Mesenteric fat pad (tissue), 1 donor: ENCODE data around the gene LARGE1. TPM values are rescaled to one million over a fixed set of nuclear protein-coding genes. Genes with fewer than 3 reads are reported as not detected.
A peak's percentile ranks its signal among the peaks of the same experiment; 100 is the strongest.

Experiments
- DNase-seq: peaks from one replicate; pipeline ENCODE4 v3.0.0-alpha.2; 2020; ENCODE audit warnings: low spot score
- total RNA-seq: library from RNA; stranded (reverse); fragmentation: NEBNext Ultra II Directional; extraction: Animal tissue kit (Norgen Biotek cat#: 25700); gene quantifications from one replicate; pipeline ENCODE4 v1.2.1, GENCODE V29; 2021
- donor health status: DM: yes; HTN: yes; CAD: no.

The LARGE1 gene
- total RNA-seq, 1 donor from 2014 or later, result 26.2 TPM

DNA sequence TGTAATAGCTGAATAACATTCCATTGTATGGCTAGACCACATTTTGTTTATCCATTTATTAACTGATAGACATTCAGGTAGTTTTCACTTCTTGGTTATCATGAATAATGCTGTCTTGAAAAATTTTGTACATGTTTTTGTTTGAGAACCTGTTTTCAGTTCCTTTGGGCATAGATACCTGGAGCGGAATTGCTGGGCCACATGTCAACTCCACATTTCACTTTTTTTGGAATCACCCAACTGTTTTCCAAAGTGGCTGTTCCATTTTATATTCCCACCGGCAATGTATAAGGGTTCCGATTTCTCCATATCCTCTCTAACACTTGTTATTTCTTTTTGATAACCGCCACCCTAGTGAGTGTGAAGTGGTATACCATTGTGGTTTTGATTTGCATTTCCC is 184.3 kb downstream of the LARGE1 start:
- peak; percentile 5 for DNase-seq

DNA sequence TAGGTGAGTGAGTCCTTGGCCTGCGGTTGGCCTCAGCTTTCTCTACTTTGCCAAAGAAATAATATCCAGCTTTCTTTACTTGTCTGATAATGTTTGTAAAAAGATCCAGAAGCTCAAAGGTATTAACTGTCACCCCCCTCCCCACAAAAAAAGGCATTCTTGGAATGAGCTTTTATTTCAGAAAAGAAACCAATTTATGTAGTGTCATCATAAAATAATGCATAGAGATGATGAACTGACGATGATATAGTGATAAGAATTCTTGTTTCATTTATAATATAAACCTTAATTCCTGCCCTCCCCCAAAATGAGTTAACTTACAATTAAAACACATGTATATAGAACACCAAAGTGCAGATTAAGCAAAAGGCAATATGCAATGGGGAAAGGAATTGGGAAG is 191.4 kb downstream of the LARGE1 start:
- no peak for DNase-seq

DNA sequence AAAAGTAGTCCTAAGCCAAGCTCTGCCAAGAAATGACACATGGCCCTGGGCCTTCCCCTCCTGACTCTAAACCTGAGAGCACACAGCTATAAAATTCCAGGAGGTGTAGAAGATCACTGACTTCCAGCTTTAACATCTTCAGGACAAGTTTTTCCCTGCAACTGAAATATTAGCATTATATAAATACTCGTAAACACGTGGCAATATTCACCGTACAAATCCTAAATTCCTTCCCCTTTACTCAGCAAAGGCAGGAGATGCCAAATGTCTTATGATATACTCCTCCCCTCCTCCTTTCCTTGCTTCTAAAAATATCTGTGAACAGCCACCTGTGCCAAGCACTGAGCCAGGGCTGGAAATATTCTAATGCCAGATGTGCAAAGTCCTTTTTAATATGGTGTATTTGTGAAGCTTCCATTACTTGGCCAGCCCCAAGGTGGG is 194.0 kb downstream of the LARGE1 start:
- DNase-seq, result no peak

DNA sequence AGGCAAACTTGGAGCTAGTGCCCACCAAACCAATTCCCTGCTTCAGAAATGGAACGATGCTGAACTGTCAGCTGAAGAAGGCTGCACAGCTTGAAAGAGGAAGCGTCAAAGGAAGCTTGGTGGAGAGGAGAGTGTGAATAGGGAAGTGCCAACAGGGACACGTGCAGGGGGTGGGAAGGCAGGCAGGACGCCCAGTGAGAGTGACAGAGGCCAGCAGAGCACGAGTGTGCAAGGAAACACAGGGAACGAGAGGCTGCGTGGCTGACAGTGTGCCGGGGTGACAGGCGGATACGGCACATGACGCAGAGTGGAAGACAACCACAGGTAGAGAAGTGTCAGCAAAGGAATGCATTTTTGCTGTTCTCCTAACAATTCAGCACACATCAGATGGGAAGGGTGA is 196.4 kb downstream of the LARGE1 start:
- no peak for DNase-seq

DNA sequence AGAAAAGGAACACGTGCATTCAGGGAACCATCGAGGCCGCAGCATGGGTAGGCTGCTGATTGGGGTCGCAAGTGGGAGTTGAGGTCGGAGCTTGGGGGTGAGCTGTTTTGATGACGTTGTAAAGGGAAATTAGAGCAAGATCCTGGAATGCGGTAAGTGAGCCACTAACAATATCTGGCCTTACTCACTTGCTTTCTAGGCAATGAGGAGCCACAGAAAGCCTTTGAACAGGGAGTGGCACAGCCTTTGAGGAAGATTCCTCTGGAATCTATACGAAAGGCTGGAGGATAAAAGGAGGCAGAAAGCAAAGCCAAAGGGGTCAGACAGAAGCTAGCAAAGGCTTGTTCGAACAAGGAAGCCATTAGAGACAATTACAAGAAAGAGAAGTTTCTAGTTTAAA is 197.5 kb downstream of the LARGE1 start:
- DNase-seq, result peak; percentile 28

DNA sequence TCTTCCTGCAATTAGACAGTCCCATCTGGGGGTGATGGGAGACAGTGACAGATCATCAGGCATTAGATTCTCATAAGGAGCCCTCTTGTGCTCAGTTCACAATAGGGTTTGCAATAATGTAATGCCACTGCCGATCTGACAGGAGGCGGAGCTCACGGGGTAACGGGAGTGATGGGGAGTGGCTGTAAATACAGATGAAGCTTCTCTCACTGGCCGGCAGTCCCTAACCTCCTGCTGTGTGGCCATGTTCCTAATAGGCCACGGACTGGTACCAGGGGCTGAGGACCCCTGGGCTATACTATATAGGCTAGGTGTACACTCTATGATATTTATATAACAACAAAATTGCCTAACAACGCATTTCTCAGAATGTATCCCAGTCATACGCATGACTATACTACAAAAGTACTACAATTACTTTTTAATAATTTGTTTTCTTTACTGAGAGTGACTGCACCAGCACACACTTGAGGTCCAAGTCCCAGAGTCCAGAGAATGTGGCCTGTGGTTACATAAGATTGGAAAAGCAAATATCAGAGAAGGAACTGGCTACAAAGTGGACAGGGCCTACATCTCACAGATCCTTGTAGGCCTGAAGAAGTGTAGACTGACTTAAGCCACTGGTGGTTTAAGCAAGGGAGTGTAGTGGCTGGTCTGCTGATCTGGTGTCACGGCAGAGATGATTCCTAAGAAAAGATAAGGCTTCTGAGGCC is 200.0 kb downstream of the LARGE1 start:
- DNase-seq, result peak; percentile 65

DNA sequence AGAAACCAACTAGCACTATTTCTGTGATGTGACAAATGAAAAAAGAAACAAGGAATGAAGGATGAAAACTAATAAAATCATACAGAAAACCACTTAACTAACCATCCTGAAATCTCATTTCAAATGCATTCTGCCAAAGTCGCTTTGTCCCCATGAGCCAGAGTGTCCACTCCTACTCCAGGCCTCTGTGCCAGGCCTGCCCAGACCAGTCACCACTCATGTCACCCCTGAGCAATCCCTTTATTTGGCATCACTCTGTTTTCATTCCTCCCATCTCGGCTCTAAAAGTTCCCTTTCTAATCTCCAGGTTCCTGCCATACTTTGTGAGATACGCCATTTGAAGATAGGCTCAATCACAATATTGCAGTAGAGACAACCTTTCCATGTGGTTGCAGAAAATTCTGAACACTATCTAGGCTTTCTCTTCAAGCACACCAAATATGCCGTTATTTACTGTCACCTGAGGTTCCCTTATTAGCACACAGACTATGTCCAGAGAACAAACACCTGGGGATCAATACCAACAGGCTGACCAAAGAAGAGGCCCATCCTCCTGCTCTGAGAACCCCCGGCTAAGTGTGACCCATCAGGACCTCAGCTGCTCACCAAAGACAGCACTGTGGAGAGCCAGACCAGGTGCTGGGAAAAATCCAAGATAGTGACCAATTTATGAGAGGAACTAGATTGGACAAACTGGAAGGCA is 202.4 kb downstream of the LARGE1 start:
- DNase-seq, result no peak

DNA sequence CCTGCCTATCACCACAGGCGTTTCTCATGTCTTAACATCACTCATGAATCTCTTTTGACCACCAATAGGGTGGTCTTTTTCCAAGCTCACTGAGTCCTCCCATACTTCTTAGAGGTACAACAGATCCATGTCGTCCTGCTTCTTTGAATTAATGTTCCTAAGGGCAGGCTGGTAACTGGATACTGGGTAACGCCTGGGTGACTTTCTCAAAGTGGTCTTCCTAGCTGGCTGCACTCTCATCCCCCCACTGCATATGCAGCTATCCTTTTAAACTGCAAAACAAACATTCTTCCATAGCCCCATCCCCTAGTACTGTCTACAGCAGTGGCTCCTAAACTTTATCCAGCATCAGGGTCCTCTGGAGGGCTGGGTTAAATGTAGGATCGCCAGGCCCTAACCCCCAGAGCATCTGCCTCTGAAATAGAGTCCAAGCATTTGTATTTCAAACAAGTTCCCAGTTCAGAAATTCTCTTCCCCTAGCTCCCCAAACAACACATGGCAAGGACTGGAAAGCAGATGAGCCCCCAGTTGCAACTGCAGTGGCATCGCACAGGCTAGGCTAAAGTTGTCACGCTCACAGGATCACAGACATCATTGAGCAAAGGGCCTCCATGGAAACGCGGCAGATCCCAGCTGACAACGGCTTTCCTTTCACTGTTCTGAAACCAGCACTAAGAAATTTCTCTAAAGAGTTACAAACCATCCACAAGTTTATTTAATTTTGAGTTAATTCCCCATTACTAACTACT is 204.9 kb downstream of the LARGE1 start:
- no peak for DNase-seq

DNA sequence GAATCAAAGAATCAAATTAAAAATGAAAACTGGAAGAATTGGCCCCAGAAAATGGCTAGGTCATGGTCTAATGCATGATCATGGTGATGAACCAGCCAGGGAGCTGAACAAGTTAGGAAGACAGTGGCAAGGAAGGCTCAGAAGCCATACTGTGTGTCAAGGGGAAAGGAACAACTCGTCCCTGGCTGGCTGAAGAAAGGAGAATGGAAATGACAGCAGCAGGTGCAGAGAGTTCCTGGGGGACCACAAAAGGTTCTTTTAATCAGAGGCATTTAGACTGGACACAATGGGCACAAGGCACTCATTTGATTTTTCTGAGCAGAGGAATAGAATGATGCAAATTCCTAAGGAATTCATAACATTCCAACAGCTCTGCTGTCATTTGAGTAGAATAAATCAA is 209.9 kb downstream of the LARGE1 start:
- DNase-seq, result no peak

DNA sequence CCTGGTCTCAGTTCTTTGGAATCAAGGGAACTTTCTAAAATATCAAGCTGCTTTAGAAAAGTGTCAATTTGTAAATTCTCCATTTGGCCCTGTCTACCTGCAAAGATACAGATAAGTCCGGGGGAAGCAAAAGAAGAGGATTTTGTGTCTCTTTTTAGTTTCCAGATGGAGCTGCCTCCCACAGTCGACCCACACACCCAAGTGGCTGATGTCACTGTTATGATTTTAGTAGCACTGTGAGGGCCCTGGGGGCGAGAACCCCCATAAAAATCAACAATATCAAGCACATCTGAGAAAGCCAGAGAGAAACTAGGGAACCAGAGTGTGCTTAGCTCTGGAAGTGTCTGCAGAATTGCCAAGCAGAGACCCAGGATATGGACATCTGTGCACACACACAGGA is 212.7 kb downstream of the LARGE1 start:
- DNase-seq, result peak; percentile 30

DNA sequence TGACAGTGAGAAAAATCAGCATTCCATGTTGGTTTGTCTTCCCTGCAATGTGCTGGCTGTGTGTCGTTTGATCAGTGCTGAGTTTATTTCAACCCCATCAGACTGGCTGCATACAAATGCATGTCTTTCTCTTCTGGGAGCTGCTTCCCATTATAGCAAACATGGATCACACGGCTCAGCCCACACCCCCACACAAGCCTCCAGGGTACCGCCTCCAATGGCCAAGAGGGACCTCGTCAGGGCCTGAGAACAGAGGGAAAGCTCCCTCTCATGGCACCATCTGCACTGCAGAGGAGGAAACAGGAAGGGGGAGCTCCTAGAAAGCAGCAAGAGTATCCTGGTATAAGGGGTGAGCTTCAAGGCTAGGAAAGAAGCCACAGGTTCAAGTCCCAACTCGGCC is 214.2 kb downstream of the LARGE1 start:
- DNase-seq, result peak; percentile 33

DNA sequence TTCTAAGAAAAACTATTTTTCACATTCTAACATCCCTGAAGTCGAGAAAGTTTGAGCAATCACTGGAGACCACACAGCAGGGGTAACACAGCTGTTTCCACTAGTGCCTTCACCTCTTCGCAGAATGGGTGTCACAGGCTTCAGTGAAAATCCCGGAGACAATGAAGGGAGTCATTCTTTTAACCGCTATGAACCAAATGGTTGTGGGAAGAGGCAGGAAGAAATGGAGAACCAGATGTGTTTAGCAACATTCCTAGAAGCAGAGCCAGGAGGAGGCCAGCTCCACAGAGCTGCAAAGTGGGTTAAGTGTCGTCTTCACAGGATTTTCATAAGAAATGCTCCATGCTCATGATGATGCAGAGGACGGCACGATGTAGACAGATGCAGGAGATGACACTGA is 221.1 kb downstream of the LARGE1 start:
- DNase-seq, result no peak

DNA sequence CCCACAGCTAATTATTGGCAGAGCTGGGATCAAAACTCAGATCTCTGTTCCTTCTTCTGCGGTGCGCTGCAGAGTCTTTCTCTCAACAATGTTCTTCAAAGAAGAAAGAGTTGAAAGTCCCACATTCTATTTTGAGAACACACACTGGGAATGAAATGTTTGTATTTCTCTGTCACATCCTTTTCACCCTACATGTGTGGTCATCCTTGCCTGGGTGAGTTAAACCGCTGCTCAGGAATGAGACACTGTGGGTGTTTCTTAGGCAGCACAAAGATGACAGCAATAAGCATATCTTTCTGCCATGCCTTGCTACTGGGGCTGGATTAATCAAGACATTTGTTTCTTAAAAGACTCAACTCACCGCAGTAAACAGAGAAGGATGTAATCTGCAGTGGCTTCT is 222.6 kb downstream of the LARGE1 start:
- DNase-seq, result no peak

DNA sequence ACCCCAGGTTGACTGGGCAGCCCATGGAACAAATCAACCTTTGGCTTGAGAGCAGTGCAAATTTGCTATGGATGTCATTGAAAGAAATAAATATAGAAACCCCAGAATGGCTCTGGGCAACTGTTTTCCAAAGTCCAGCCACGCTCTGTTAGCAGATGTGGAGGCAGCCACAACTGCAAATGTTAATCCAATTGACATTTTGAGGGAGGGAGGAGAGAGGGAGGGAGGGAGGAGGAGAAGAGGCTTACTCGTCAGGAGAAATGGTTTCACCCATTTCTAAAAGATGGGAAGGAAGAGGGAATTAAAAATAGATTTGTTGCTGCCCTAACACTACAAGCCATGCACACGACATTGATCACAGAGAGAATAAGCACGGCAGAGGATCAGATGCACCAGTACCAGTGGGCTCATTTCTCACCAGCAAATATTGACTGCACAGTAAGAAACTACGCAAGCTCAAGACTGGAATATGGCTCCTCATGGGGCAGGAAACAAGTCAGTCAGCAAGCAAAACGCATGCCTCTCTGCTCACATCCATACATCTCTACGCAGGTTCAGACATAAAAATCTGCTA is 229.1 kb downstream of the LARGE1 start:
- DNase-seq, result no peak

DNA sequence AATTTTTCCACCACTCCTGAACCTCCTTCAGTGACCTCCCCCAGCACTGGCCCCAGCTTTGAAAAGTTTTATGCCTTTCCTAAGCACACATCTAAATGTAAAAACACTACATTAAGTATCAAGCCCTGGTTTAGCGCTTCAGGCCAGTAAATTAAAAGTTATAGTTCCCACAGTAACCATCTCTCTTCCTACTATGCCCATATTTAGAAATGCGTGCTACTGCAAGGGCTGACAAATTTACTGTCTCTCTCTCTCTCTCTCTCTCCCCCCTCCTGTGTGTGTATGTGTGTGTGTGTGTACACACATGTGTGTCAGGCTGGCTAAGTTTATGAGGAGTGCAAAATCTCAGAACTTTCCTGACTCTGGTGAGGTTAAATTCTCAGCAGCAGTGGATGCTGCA is 231.4 kb downstream of the LARGE1 start:
- no peak for DNase-seq

DNA sequence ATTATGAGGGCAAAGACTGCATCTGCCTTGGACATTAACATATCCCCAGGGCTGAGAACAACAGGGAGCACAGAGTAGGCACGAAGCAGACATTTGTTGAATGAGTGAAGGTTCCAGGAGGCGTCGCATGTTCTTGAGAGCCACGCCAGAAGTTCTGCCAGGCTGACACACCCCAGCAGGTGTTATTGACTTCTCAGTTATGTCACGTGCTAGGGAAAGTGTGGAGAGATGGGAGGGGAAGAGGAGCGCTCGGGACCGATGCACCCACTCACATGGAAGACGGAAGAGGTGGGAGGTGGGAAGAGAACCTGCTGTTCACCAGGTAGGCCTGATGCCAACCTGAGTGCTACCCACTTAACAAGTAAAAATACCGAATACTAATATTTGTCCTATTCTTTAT is 232.8 kb downstream of the LARGE1 start:
- no peak for DNase-seq

DNA sequence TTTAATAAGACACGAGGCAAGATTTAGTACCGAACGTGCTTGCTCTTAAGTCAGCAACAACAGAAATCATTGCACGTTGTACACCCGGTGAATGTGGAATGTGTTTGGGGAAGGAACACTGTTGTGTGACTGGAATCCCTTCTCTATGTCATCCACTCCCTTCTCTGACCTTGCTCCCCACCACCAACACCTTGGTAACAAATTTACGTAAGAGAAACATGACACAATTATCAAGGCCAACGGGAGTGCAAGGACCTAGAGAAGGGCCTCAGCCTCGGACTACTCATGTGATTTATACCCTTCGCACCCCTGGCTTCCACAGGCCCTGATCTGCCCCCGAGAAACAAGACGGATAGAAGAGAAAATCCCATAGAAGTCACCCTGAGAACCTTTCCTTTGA is 236.2 kb downstream of the LARGE1 start:
- no peak for DNase-seq

DNA sequence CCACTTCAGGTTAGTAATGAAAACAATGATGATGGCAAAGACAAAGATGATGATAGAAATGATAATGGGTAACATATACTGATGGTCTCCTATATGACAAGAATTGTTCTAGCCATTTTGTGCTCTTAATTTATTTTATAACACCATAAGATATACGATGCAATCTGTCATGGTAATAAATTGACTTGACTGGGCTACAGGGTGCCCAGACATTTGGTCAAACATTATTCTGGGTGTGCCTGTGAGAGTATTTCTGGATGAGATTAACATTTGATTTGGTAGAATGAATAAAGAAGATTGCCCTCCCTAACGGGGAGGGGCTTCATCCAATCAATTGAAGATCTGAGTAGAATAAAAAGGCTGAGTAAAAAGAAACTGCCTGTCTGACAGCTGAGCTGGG is 237.3 kb downstream of the LARGE1 start:
- DNase-seq, result no peak

DNA sequence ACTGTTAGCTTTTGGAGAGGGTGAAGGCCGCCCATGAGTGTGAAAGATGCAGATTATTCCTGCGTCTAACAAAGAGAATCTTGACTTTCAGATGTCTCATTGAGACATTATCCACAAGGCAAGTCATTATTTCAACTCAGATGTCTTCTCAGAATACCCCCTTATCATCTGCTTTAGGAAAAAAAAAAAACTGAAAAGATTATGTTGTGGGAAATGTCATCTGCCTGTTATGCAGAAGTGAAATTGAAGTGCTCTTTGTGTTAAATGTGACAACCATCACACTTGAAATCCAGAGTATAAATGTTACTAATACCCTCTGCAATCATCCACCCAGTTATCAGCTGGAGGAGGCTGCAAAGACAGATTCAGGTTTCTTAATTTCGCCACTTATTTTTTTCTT is 239.6 kb downstream of the LARGE1 start:
- no peak for DNase-seq

DNA sequence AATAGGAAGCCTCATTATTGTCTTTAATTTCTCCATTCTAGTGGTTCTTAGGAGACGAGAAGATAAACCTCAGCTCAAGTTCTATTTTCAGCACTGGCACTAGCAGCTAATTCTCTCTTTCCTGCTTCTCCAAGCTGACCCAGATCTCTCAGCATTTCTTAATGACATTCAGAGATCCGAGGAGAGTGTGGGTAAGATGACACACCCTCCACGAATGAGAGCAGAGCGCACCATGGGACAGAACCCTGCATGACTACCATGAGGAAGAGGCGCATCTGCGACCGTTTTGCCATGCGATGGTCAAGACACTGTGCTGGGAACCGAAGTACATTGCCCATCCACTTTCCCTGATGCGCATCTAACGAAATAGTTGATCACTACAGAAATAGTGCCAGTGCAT is 241.8 kb downstream of the LARGE1 start:
- DNase-seq, result no peak

DNA sequence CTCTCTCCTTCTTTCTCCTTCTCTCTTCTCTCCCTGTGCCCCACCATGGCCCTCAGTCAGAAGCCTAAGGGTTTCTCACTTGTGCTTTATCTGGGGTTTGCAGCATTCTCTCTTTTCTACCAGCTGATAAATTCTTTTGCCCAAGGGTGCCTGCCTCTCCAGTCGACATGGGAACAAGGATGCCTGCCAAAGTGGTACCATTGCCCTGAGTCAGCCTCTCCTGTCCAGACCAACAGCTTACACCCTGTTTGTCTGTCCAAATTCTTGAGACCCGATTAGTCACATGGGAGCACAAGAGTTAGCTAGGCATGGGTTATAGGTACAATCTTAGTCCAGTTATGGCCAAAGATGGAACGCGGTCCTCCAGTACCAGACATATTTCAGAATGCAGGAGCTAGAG is 242.7 kb downstream of the LARGE1 start:
- DNase-seq, result no peak

DNA sequence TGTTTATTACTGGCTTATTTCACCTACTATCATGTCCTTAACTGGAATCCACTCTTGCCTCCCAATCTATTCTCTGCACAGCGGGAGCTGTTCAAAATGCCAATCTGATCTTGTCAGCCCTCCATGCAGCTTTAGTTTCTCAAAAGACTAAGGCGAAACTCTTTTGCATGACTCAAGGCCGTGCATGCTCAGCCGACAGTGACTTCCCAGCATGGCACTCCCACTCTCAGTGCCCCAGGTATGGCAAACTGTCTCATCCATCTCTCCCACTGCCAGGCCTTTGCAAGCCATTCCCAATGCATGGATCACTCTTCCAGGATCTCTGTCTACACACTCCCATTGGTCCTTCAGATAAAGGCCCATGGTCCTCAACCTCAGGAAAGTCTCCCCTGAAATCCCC is 245.9 kb downstream of the LARGE1 start:
- no peak for DNase-seq
